Lung (tissue), 12 donors: Measurements from ENCODE around the gene COL18A1. TPM values are rescaled to one million over a fixed set of nuclear protein-coding genes. Genes with fewer than 3 reads are reported as not detected.
"Not testable (repeated sequence)": the region's sequence is repeated elsewhere in the genome, so short reads cannot be mapped to it uniquely, and the experiment has no call there.

Experiments
- ATAC-seq: fragments of 200-7000 bp; cut with Tn5 transposase; one replicate; pipeline ENCODE4 v1.9.1; 2020; ENCODE audit warnings: moderate number of reproducible peaks; ENCODE audit not compliant: insufficient read depth, low FRiP score
- DNase-seq, 3 donors: peaks; one replicate each; pipeline ENCODE4 v3.0.0-alpha.2; 2013 to 2017
- H3K27ac ChIP-seq, 2 donors: one replicate each; pipeline ENCODE4 v1.5.1; 2013; ENCODE audit warnings: mild to moderate bottlenecking in 2 of 2, moderate library complexity in 2 of 2, control low read depth in 1 of 2, inconsistent platforms in 1 of 2, low read depth in 1 of 2, low read length in 1 of 2
- H3K27me3 ChIP-seq, 3 donors: one replicate each; pipeline ENCODE4 v1.5.1; 2013; ENCODE audit warnings: low read length in 2 of 3; ENCODE audit not compliant: control insufficient read depth in 3 of 3, insufficient read depth in 3 of 3
- H3K36me3 ChIP-seq, 4 donors: one replicate each; pipeline ENCODE4 v1.5.1; 2013; ENCODE audit warnings: low read length in 4 of 4, mild to moderate bottlenecking in 1 of 4, moderate library complexity in 1 of 4; ENCODE audit not compliant: control insufficient read depth in 4 of 4, insufficient read depth in 4 of 4
- H3K4me1 ChIP-seq, 5 donors: one replicate each; pipeline ENCODE4 v1.5.1; 2013; ENCODE audit warnings: low read length in 5 of 5, mild to moderate bottlenecking in 2 of 5, moderate library complexity in 1 of 5; ENCODE audit not compliant: control insufficient read depth in 5 of 5, insufficient read depth in 5 of 5
- H3K4me3 ChIP-seq: one replicate; pipeline ENCODE4 v1.5.1; 2013; ENCODE audit warnings: mild to moderate bottlenecking, control low read depth, moderate library complexity
- H3K9ac ChIP-seq, 2 donors: one replicate each; pipeline ENCODE4 v1.5.1; 2013; ENCODE audit warnings: low read length in 2 of 2, control low read depth in 1 of 2; ENCODE audit not compliant: insufficient read depth in 1 of 2
- H3K9me3 ChIP-seq, 4 donors: one replicate each; pipeline ENCODE4 v1.5.1; 2013; ENCODE audit warnings: low read length in 3 of 4, mild to moderate bottlenecking in 1 of 4, moderate library complexity in 1 of 4; ENCODE audit not compliant: control insufficient read depth in 4 of 4, insufficient read depth in 3 of 4
- WGBS, 2 donors: extraction: QIAGEN DNeasy Blood & Tissue Kit; methylation state at CpG; one replicate each; pipeline ENCODE4 v1.1.7; 2013; 5-methylcytosine and 5-hydroxymethylcytosine counted together
- polyA plus RNA-seq, 2 donors: library from polyadenylated mRNA; stranded (reverse); fragments of 200-250 nt; gene quantifications; one replicate each; pipeline ENCODE4 v1.2.1, GENCODE V29; 2013
- total RNA-seq, 2 donors: library from RNA; depleted of rRNA in 1 of 2; stranded (reverse); fragments of >200 nt in 1 of 2; gene quantifications; one replicate each; pipeline ENCODE4 v1.2.1, GENCODE V29; 2014 to 2021
- TF ChIP-seq, protein P1 (sequence below): IDR thresholded peaks from 2 replicates; pipeline ENCODE4 v1.5.1; 2012; ENCODE audit warnings: mild to moderate bottlenecking; ENCODE audit errors: control extremely low read depth, extremely low read depth
- donor health status: control.
- donor health status: control.
- donor health status: Bipolar disorder and iron deficiency.
- donor health status: healthy.
- donor health status: DM: yes; HTN: yes; CAD: no.

Gene COL18A1
- total and polyA plus RNA-seq, 4 donors = 42.7 to 102 (median 45.8) TPM

DNA sequence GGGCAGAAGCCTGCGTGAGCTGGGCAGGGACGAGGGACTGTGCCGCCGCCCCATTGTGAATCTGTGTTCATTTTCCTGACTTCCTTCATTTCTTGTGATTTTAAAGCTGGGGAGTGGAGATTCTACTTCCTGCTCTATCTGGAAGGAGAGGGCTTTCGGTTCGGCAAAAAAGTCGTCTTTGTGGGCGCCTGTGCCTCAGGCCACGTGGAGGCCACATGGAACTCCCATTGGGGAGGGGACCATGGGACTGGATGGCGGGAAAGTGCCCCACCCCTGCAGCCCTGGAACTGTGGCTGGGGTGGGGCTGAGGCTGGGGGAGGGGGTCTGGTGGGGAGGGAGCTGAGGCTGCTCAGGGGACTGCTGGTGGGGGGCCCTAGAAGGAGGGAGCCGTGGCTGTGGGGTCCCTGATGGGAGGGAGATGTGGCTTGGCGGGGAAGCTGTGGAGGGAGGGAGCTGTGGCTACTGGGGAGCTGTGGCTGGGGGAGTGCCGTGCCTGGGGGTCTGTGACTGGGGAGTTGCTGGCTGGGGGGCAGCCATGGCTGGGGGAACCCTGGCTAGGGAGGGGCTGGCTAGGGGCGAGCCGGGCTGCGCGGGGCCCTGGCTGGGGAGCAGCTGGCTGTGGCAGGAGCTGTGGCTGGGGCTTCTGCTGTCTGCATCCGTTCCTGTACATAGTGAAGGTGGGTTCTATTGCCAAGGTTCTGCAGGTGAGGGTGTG, 31.5 kb downstream of the COL18A1 start:
- Histone ChIP-seq H3K4me3 (no peak overlapping the region), H3K27ac (no peak overlapping the region), H3K4me1 (peaks cover 4 to 27% (median 12%) of the 10 kb centered on the region in 5 donors), H3K36me3 (no peaks in the 10 kb centered on the region), H3K9me3 (no peaks in the 10 kb centered on the region), H3K27me3 (no peaks in the 10 kb centered on the region), H3K9ac (no peak overlapping the region)
- TF ChIP-seq, protein P1, sequence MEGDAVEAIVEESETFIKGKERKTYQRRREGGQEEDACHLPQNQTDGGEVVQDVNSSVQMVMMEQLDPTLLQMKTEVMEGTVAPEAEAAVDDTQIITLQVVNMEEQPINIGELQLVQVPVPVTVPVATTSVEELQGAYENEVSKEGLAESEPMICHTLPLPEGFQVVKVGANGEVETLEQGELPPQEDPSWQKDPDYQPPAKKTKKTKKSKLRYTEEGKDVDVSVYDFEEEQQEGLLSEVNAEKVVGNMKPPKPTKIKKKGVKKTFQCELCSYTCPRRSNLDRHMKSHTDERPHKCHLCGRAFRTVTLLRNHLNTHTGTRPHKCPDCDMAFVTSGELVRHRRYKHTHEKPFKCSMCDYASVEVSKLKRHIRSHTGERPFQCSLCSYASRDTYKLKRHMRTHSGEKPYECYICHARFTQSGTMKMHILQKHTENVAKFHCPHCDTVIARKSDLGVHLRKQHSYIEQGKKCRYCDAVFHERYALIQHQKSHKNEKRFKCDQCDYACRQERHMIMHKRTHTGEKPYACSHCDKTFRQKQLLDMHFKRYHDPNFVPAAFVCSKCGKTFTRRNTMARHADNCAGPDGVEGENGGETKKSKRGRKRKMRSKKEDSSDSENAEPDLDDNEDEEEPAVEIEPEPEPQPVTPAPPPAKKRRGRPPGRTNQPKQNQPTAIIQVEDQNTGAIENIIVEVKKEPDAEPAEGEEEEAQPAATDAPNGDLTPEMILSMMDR = no peak
- no peak for DNase-seq
- 56 to 79% methylated on average over 18 of the region's 18 CpGs for WGBS, 2 donors
- no peak for ATAC-seq

DNA sequence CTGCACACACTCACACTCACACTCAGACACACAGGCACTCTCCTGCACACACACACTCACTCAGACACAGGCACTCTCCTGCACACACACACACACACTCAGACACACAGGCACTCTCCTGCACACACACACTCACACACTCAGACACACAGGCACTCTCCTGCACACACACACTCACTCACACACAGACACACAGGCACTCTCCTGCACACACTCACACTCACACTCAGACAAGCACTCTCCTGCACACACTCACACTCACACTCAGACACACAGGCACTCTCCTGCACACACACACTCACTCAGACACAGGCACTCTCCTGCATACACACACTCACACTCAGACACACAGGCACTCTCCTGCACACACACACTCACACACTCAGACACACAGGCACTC, 32.9 kb downstream of the COL18A1 start:
- not testable (repeated sequence) for DNase-seq

DNA sequence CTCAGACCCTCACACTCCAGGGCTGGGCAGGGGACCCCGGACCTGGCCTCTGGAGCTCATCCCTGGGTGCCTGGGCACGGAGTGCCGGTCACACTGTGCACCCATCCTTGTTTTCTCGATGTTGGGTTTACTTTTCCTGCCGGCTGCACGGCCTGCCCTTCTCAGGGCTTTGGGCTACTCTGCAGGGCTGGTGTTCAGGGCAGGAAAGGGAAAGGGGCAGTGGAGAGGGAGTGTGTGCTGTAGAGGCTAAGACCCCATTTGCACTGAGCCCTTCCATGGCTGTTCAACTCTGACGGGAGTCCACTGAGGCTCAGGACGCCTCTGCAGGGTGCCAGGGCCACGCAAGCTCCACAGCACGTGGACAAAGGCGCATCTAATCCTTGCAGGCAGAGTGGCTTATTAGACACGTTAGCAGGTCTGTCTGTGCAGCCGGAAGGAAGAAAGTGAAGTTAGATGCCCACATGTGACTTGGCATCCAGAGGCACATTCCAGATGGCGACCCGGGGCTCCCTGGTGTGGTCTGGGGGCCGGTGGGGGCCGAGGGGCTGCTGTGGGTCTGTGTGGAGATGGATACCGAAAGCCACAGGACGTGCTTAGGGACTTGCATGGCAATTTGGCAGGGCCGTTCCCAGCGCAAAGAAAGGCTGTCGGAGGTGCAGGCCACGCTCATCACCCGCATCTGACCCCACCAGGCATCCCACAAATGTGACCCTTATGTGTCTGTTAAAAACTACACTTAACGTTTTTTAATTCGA, 33.6 kb downstream of the COL18A1 start:
- no peak overlapping the region for H3K4me3 ChIP-seq

More for the DNA sequence above, 32.9 kb downstream of the COL18A1 start:
- peaks cover 0 to 20% (median 8%) of the 10 kb centered on the region in 5 donors for H3K4me1 ChIP-seq
- not testable (repeated sequence) for H3K27me3 ChIP-seq, H3K4me3 ChIP-seq, H3K9me3 ChIP-seq, H3K36me3 ChIP-seq, H3K9ac ChIP-seq, H3K27ac ChIP-seq, ATAC-seq

More for the DNA sequence above, 33.6 kb downstream of the COL18A1 start:
- Histone ChIP-seq H3K27me3 (no peaks in the 10 kb centered on the region), H3K27ac (peak overlapping the region; percentile 13 to 81), H3K4me1 (peaks cover 0 to 14% (median 6%) of the 10 kb centered on the region in 5 donors), H3K9ac (peak overlapping the region in 1 of 2 donors; percentile 46), H3K9me3 (no peaks in the 10 kb centered on the region), H3K36me3 (no peaks in the 10 kb centered on the region)
- ATAC-seq = no peak
- no peak for DNase-seq
- 61 to 75% methylated on average over 26 of the region's 26 CpGs for WGBS, 2 donors
- TF ChIP-seq, protein P1 = no peak
